HCT116 (cell line): ENCODE results near the gene ENTREP1. TPM values are rescaled to one million over a fixed set of nuclear protein-coding genes. Genes with fewer than 3 reads are reported as not detected.

Experiments
- ATAC-seq: fragments of 200-7000 bp; cut with Tn5 transposase; 2 replicates; pipeline ENCODE4 v1.9.1; 2020; ENCODE audit warnings: mild to moderate bottlenecking, moderate library complexity
- Bru-seq: library from RNA; stranded (reverse); fragments of 400-500 nt; gene quantifications from one replicate; lab custom pipeline; 2021; lab: Mats Ljungman, UMichigan
- BruChase-seq, 2 experiments: library from RNA; stranded (reverse); fragments of 400-500 nt; gene quantifications; one replicate each; lab custom pipeline; 2021; lab: Mats Ljungman, UMichigan
- BruUV-seq: library from RNA; stranded (reverse); fragments of 400-500 nt; replicated peaks from 2 replicates; lab custom pipeline; 2021; lab: Mats Ljungman, UMichigan
- CTCF ChIA-PET: fragments of 300-600 bp; sonication (Branson Sonifier 250); formaldehyde crosslinking; loops from one replicate; lab custom pipeline; 2021; ENCODE audit warnings: antibody characterized with exemption; lab: Charles Lee
- POLR2A ChIA-PET: fragments of 300-600, 350-600 bp; sonication (Branson Sonifier 250); formaldehyde crosslinking; loops from one replicate; lab custom pipeline; 2021; ENCODE audit warnings: antibody characterized with exemption; lab: Charles Lee
- RAD21 ChIA-PET, 2 experiments: fragments of 300-600 bp; sonication (Branson Sonifier 250); formaldehyde crosslinking; loops; one replicate each; lab custom pipeline; 2023; ENCODE audit warnings: low total read pairs in 2 of 2; ENCODE audit not compliant: uncharacterized antibody in 2 of 2, unreplicated experiment in 2 of 2, low non-redundant PET in 1 of 2; lab: Charles Lee
- DNase-seq: peaks from one replicate; pipeline ENCODE4 v3.0.0-alpha.2; 2010; ENCODE audit warnings: low read depth, low spot score
- H2AFZ ChIP-seq: fragments of 200-600 bp; shearing (Covaris generic), sonication (generic); 2 replicates; pipeline ENCODE4 v1.6.1; 2017; ENCODE audit warnings: low read depth, mixed run types, mixed read lengths, antibody characterized with exemption, low read length; ENCODE audit not compliant: poor library complexity, severe bottlenecking
- H3K27ac ChIP-seq: 2 replicates; pipeline ENCODE4 v1.5.1; 2012; ENCODE audit warnings: low read depth, low read length
- H3K27me3 ChIP-seq: fragments of 200-600 bp; sonication (generic); 2 replicates; pipeline ENCODE4 v1.6.1; 2016; ENCODE audit warnings: mixed run types, low read length, mixed read lengths; ENCODE audit not compliant: insufficient read depth
- H3K36me3 ChIP-seq, 2 experiments: fragments of 200-500 bp in 1 of 2; fragments of 200-600 bp in 1 of 2; sonication (Bioruptor generic) in 1 of 2; sonication (generic) in 1 of 2; 2 replicates each; pipeline versions ENCODE4 v1.5.1 to v1.6.1; 2014 to 2016; ENCODE audit warnings: low read length in 2 of 2, inconsistent platforms in 1 of 2, mixed read lengths in 1 of 2, mixed run types in 1 of 2; ENCODE audit not compliant: insufficient read depth in 2 of 2, control insufficient read depth in 1 of 2
- H3K4me1 ChIP-seq, 2 experiments: fragments of 200-600 bp in 1 of 2; sonication (generic) in 1 of 2; 2 replicates each; pipeline versions ENCODE4 v1.5.1 to v1.6.1; 2012 to 2017; ENCODE audit warnings: low read length in 2 of 2, inconsistent platforms in 1 of 2, mild to moderate bottlenecking in 1 of 2, mixed read lengths in 1 of 2, mixed run types in 1 of 2, moderate library complexity in 1 of 2; ENCODE audit not compliant: insufficient read depth in 2 of 2, control insufficient read depth in 1 of 2
- H3K4me2 ChIP-seq: fragments of 200-600 bp; sonication (generic); 2 replicates; pipeline ENCODE4 v1.6.1; 2017; ENCODE audit warnings: mixed run types, low read length, mixed read lengths
- H3K4me3 ChIP-seq, 2 experiments: fragments of 200-600 bp in 1 of 2; sonication (generic) in 1 of 2; replicated peaks in 1 of 2; 2 replicates each; pipeline ENCODE4 v1.5.1; 2011 to 2016; ENCODE audit warnings: low read length in 2 of 2, control low read depth in 1 of 2, low read depth in 1 of 2, mild to moderate bottlenecking in 1 of 2, mixed read lengths in 1 of 2, mixed run types in 1 of 2
- H3K79me2 ChIP-seq: fragments of 200-600 bp; sonication (generic); 2 replicates; pipeline ENCODE4 v1.6.1; 2017; ENCODE audit warnings: mild to moderate bottlenecking, mixed run types, low read length, moderate library complexity, mixed read lengths; ENCODE audit not compliant: insufficient read depth
- H3K9ac ChIP-seq: fragments of 200-600 bp; sonication (generic); 2 replicates; pipeline ENCODE4 v1.6.1; 2016; ENCODE audit warnings: low read length, mixed read lengths
- H3K9me2 ChIP-seq: fragments of 200-600 bp; sonication (generic), shearing (Covaris generic); 2 replicates; pipeline ENCODE4 v1.6.1; 2017; ENCODE audit warnings: mixed run types, mild to moderate bottlenecking, moderate library complexity; ENCODE audit not compliant: insufficient read depth
- H3K9me3 ChIP-seq, 2 experiments: fragments of 200-500 bp in 1 of 2; fragments of 200-600 bp in 1 of 2; sonication (Bioruptor generic) in 1 of 2; sonication (generic) in 1 of 2; 2 replicates each; pipeline ENCODE4 v1.6.1; 2014 to 2017; ENCODE audit warnings: low read length in 2 of 2, mixed read lengths in 2 of 2, inconsistent platforms in 1 of 2, low read depth in 1 of 2, mild to moderate bottlenecking in 1 of 2, mixed run types in 1 of 2, moderate library complexity in 1 of 2; ENCODE audit not compliant: control insufficient read depth in 1 of 2, insufficient read depth in 1 of 2
- H4K20me1 ChIP-seq: fragments of 200-600 bp; sonication (generic), shearing (Covaris generic); 2 replicates; pipeline ENCODE4 v1.6.1; 2017; ENCODE audit warnings: mixed run types, mild to moderate bottlenecking, moderate library complexity; ENCODE audit not compliant: insufficient read depth
- CBX3 ChIP-seq: IDR thresholded peaks from 2 replicates; pipeline ENCODE4 v1.6.1; 2012; ENCODE audit warnings: low read depth
- EGR1 ChIP-seq: IDR thresholded peaks from 2 replicates; pipeline ENCODE4 v1.6.1; 2012; ENCODE audit warnings: low read depth
- MAX ChIP-seq: IDR thresholded peaks from 2 replicates; pipeline ENCODE4 v1.6.1; 2012
- POLR2AphosphoS5 ChIP-seq: IDR thresholded peaks from 2 replicates; pipeline ENCODE4 v1.6.1; 2011; ENCODE audit warnings: mild to moderate bottlenecking, low read depth, low read length, moderate library complexity
- REST ChIP-seq: IDR thresholded peaks from 2 replicates; pipeline ENCODE4 v1.6.1; 2012; ENCODE audit warnings: low read depth
- intact Hi-C: fragments of 100-400 bp; cut with micrococcal nuclease; formaldehyde crosslinking; loops from 2 replicates; pipeline ENCODE4 v1.10.0; 2022
- long read RNA-seq: library from polyadenylated mRNA; unstranded; transcript quantifications from one replicate; pipeline ENCODE4 v2.0.0, GENCODE V29; 2021; ENCODE audit not compliant: unreplicated experiment
- polyA plus RNA-seq: library from polyadenylated mRNA; unstranded; fragments of >200 nt; gene quantifications from 2 replicates; pipeline ENCODE4 v1.2.1, GENCODE V29; 2012; ENCODE audit warnings: missing spikeins
- total RNA-seq: library from RNA; stranded (reverse); gene quantifications from one replicate; pipeline ENCODE4 v1.2.1, GENCODE V29; 2021; ENCODE audit not compliant: unreplicated experiment

The ENTREP1 gene
- total RNA-seq (1.1 TPM), Bru-seq, nascent RNA (percentile 33 among the genes with signal in this experiment), BruChase-seq, experiment 1, labeled RNA remaining after a 6-hour chase (percentile 26 among the genes with signal in this experiment), BruChase-seq, experiment 2, labeled RNA remaining after a 2-hour chase (percentile 33 among the genes with signal in this experiment)
- 1.2 and 1.3 TPM in 2 replicates for polyA plus RNA-seq
- long read RNA-seq, partial matches to known transcripts, result 1 of 1 reads
- long read RNA-seq, other reads (novel, unspliced or antisense), result 0 of 1 reads

GRCh38 chr9:69324549-69325401 is at the start of gene ENTREP1:
Gene ENTREP1 (plus strand): TSS chr9:69325215. CDS start chr9:69325310, 95 bp downstream.
- H4K20me1 ChIP-seq, result no peaks in the 10 kb centered on the region
- TF ChIP-seq CBX3 (0 out of 2 replicates have a peak, but pooled peaks have one; percentile 41), EGR1 (peak; percentile 60; the same call in 1 of the 2 replicates), REST (no peak), MAX (peak; percentile 67), POLR2AphosphoS5 (peak; percentile 23; the same call in 1 of the 2 replicates)
- TF ChIP-seq, all 23 proteins: peak for 4
- peaks cover 26% of the 10 kb centered on the region for H3K27me3 ChIP-seq
- RAD21 ChIA-PET, result no interaction called here
- H3K4me3 ChIP-seq, result peak within 1 kb of the TSS; percentile 40 to 62
- no peak within 1 kb of the TSS; the same call in 1 of the 2 replicates for H3K9ac ChIP-seq
- peak within 1 kb of the TSS; percentile 84 for H2AFZ ChIP-seq
- H3K9me2 ChIP-seq, result no peaks in the 10 kb centered on the region
- H3K27ac ChIP-seq, result no peak within 1 kb of the TSS
- CTCF ChIA-PET, result interaction anchor here (0.7 kb wide), 1 partner anchor 16 kb away, joined by 4 read pairs; no protein-coding TSS in a partner anchor
- H3K4me1 ChIP-seq, result peaks cover 4 to 7% of the 10 kb centered on the region in 2 experiments; a peak in 3 of 4 replicates
- POLR2A ChIA-PET, result no interaction called here
- ATAC-seq (peak; percentile 95), DNase-seq (peak; percentile 24)
- peak within 1 kb of the TSS; percentile 95 for H3K4me2 ChIP-seq
- no TSS peak for BruUV-seq
- intact Hi-C loops, result loop anchor here (10.0 kb wide), 1 partner anchor 290 kb away; the partner anchor contains the start of gene FXN
- H3K79me2 ChIP-seq, result no peaks in the 10 kb centered on the region
- no peaks in the 10 kb centered on the region for H3K36me3 ChIP-seq
- no peaks in the 10 kb centered on the region for H3K9me3 ChIP-seq
